DND-41 (cell line): ENCODE measurements around the gene C1orf141.

Experiments
- CTCF ChIP-seq: IDR thresholded peaks from 2 replicates; pipeline ENCODE4 v1.5.1; 2012; ENCODE audit warnings: borderline replicate concordance, low read length, moderate library complexity, mild to moderate bottlenecking; ENCODE audit not compliant: poor library complexity, severe bottlenecking; ENCODE audit errors: extremely low read depth
- EZH2 ChIP-seq: IDR thresholded peaks from 3 replicates; pipeline ENCODE4 v1.6.1; 2012; ENCODE audit warnings: borderline replicate concordance, low read depth, mild to moderate bottlenecking, moderate library complexity, low read length, inconsistent platforms; ENCODE audit not compliant: severe bottlenecking

- TF ChIP-seq CTCF (no peak), EZH2 (no peak)
These were observed 1.6 kb downstream of the C1orf141 start for GRCh38 chr1:67133177-67133576.
